ENCODE results near the gene CUBN. TPM values are rescaled to one million over a fixed set of nuclear protein-coding genes. Genes with fewer than 3 reads are reported as not detected.
A peak's percentile ranks its signal among the peaks of the same experiment; 100 is the strongest.

CUBN gene
- total and polyA plus RNA-seq, 5 donors from 2014 or later: 0.01 to 4.7 (median 0.15) TPM

DNA sequence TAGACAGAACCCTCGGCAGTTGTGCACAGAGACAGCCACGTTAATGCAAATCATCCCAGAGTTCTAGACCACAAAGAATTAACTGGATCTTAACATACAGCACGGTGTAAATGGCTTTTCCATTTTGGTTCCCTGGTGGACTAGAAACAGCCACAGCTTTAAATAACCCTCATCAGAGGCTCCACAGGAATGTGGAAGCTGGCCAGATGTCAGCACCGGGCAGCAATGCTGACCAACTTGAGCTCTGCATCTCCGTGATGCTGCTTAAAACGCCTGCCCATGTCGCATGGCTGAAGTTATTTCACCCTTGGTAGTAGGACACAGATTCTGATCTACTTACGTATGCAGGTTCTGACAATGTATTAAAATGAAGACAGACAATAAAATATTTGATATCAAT is 336.9 kb downstream of the CUBN start:
- Mint-ChIP-seq H3K9me3 (no peaks in the 10 kb centered on the region), H3K27ac (no peak overlapping the region), H3K36me3 (peaks cover 51% of the 10 kb centered on the region), H3K4me1 (peaks cover 8 to 51% (median 38%) of the 10 kb centered on the region in 4 donors), H3K27me3 (no peaks in the 10 kb centered on the region), H3K4me3 (no peak overlapping the region)
- ATAC-seq (ENCODE audit: low read depth in 2 of 2): no peak
- Histone ChIP-seq H3K4me1 (ENCODE audit: control insufficient read depth, insufficient read depth, low read length, poor library complexity, severe bottlenecking) (peaks cover 11% of the 10 kb centered on the region), H3K4me3 (ENCODE audit: low read depth, low read length) (no peak overlapping the region), H3K27ac (ENCODE audit: insufficient read depth, low read length, poor library complexity, severe bottlenecking) (no peak overlapping the region), H3K27me3 (ENCODE audit: control insufficient read depth, insufficient read depth, low read length) (no peaks in the 10 kb centered on the region), H3K9me3 (ENCODE audit: control insufficient read depth in 2 of 2, low read length in 2 of 2) (no peaks in the 10 kb centered on the region), H3K36me3 (ENCODE audit: control insufficient read depth, insufficient read depth, low read length) (peaks cover 18% of the 10 kb centered on the region)
- DNase-seq: no peak

DNA sequence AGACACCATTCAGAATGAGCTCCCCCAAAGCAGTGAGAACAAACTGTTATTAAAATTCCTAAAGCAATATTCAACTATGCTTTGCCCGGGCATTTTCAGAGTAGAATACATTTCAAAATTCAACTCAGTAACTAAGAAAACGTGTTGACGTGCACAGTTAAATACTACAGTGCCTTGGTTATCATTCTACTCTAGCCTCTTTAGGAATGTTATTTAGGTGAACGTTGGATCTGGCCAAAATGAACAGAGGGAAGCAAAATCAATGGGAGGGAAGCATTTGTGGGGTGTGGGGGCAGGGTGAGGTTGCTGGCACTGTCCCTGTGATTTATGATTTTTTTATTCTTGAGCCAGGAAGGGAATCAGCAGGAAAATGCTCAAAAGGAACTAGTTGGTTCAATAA is 339.8 kb downstream of the CUBN start:
- peaks cover 20% of the 10 kb centered on the region for H3K4me1 ChIP-seq (ENCODE audit: control insufficient read depth, insufficient read depth, low read length, poor library complexity, severe bottlenecking)
- Mint-ChIP-seq H3K4me1 (peaks cover 14 to 49% (median 37%) of the 10 kb centered on the region in 4 donors), H3K36me3 (peaks cover 38% of the 10 kb centered on the region), H3K9me3 (peaks cover 0 to 2% (median 0%) of the 10 kb centered on the region in 7 donors), H3K4me3 (no peak overlapping the region), H3K27ac (peak overlapping the region; percentile 98 to 99 (median 99)), H3K27me3 (no peaks in the 10 kb centered on the region)
- no peaks in the 10 kb centered on the region for H3K9me3 ChIP-seq (ENCODE audit: control insufficient read depth in 2 of 2, low read length in 2 of 2)
- DNase-seq (no peak), ATAC-seq (ENCODE audit: low read depth in 2 of 2) (no peak)
- H3K27me3 ChIP-seq (ENCODE audit: control insufficient read depth, insufficient read depth, low read length): no peaks in the 10 kb centered on the region
- no peak overlapping the region for H3K27ac ChIP-seq (ENCODE audit: insufficient read depth, low read length, poor library complexity, severe bottlenecking)
- no peak overlapping the region for H3K4me3 ChIP-seq (ENCODE audit: low read depth, low read length)
- peaks cover 11% of the 10 kb centered on the region for H3K36me3 ChIP-seq (ENCODE audit: control insufficient read depth, insufficient read depth, low read length)

DNA sequence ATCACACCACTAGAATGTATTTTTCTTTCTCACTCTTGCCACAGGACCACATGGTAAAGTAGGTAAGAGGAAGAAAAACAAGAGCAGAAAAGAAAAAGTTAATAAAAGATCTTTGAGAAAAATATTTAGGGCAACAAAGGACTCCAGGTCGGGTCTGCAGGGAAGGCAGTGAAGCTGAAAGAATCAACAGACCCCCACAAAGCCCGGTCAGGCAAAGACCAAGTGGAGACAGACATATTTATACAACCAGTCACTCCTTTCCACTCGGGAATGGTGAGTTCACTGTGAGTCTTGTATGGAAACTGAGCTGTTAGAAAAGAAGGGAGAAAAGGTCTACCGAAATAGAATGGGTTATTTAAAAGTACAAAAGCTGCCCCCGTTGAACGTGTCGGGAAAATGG is 340.4 kb downstream of the CUBN start:
- Mint-ChIP-seq H3K36me3 (peaks cover 39% of the 10 kb centered on the region), H3K4me3 (no peak overlapping the region)

DNA sequence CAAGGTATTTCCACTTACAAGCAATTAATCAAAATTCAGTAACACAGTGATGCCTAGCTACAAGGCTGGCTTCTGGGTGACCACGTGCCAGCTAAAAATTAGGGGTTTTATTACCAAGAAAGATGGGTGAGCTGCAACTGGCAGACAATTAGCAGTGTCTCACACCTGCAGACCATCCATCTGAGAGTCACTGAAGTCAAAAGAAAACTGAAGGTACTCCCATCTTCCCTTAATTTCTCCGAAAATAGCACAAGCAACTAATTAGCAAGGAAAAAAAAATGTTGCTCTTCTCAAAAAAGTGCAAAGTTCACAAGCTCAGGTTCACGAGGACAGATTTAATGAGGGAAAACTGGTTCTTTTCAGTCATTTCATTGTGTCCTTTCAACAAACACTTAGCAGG is 340.8 kb downstream of the CUBN start:
- ATAC-seq (ENCODE audit: low read depth in 2 of 2) (no peak), DNase-seq (no peak)
- Histone ChIP-seq H3K4me3 (ENCODE audit: low read depth, low read length) (peak overlapping the region; percentile 61), H3K4me1 (ENCODE audit: control insufficient read depth, insufficient read depth, low read length, poor library complexity, severe bottlenecking) (peaks cover 20% of the 10 kb centered on the region), H3K27ac (ENCODE audit: insufficient read depth, low read length, poor library complexity, severe bottlenecking) (peak overlapping the region; percentile 96), H3K9me3 (ENCODE audit: control insufficient read depth in 2 of 2, low read length in 2 of 2) (no peaks in the 10 kb centered on the region), H3K36me3 (ENCODE audit: control insufficient read depth, insufficient read depth, low read length) (peaks cover 11% of the 10 kb centered on the region), H3K27me3 (ENCODE audit: control insufficient read depth, insufficient read depth, low read length) (no peaks in the 10 kb centered on the region)
- Mint-ChIP-seq H3K36me3 (peaks cover 38% of the 10 kb centered on the region), H3K4me1 (peaks cover 14 to 48% (median 37%) of the 10 kb centered on the region in 4 donors), H3K9me3 (peaks cover 0 to 2% (median 0%) of the 10 kb centered on the region in 7 donors), H3K27ac (peak overlapping the region; percentile 98 to 99 (median 99)), H3K4me3 (peak overlapping the region in 1 of 4 donors; percentile 74), H3K27me3 (no peaks in the 10 kb centered on the region)

More for the DNA sequence above, 340.4 kb downstream of the CUBN start:
- Histone ChIP-seq H3K36me3 (ENCODE audit: control insufficient read depth, insufficient read depth, low read length) (peaks cover 14% of the 10 kb centered on the region), H3K4me1 (ENCODE audit: control insufficient read depth, insufficient read depth, low read length, poor library complexity, severe bottlenecking) (peaks cover 20% of the 10 kb centered on the region), H3K27ac (ENCODE audit: insufficient read depth, low read length, poor library complexity, severe bottlenecking) (peak overlapping the region; percentile 96), H3K9me3 (ENCODE audit: control insufficient read depth in 2 of 2, low read length in 2 of 2) (no peaks in the 10 kb centered on the region), H3K27me3 (ENCODE audit: control insufficient read depth, insufficient read depth, low read length) (no peaks in the 10 kb centered on the region), H3K4me3 (ENCODE audit: low read depth, low read length) (no peak overlapping the region)
- no peaks in the 10 kb centered on the region for H3K27me3 Mint-ChIP-seq
- peaks cover 14 to 48% (median 37%) of the 10 kb centered on the region in 4 donors for H3K4me1 Mint-ChIP-seq
- no peak for DNase-seq
- peaks cover 0 to 2% (median 0%) of the 10 kb centered on the region in 7 donors for H3K9me3 Mint-ChIP-seq
- no peak for ATAC-seq (ENCODE audit: low read depth in 2 of 2)
- H3K27ac Mint-ChIP-seq: peak overlapping the region; percentile 98 to 99 (median 99)

DNA sequence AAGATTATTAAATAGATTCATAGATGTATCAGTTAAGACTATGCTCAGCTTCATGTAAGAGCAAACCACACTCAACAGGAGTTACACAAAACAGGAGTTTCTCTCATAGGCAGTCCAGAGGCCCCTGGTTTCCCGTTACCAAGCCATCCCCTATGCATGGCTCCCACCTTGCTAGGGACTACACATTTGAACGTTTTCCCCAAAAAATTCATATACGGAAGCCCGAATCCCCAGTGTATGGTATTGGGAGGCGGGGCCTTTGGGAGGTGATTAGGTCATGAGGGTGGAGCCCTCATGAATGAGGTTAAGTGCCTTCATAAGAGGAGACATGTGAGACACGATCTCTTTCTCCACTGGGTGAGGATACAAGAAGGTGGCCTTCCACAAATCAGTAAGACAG is 341.5 kb downstream of the CUBN start:
- DNase-seq (peak; percentile 8 to 35 (median 24)), ATAC-seq (ENCODE audit: low read depth in 2 of 2) (peak in 1 of 2 donors; percentile 10)
- H3K4me1 Mint-ChIP-seq: peaks cover 14 to 48% (median 34%) of the 10 kb centered on the region in 4 donors
- H3K4me3 Mint-ChIP-seq: peak overlapping the region; percentile 24 to 82 (median 73)
- H3K4me3 ChIP-seq (ENCODE audit: low read depth, low read length): peak overlapping the region; percentile 61
- H3K27ac Mint-ChIP-seq: peak overlapping the region; percentile 98 to 99 (median 99)
- peaks cover 0 to 2% (median 0%) of the 10 kb centered on the region in 7 donors for H3K9me3 Mint-ChIP-seq
- H3K27me3 Mint-ChIP-seq: no peaks in the 10 kb centered on the region
- no peaks in the 10 kb centered on the region for H3K27me3 ChIP-seq (ENCODE audit: control insufficient read depth, insufficient read depth, low read length)
- H3K36me3 ChIP-seq (ENCODE audit: control insufficient read depth, insufficient read depth, low read length): peaks cover 11% of the 10 kb centered on the region
- H3K4me1 ChIP-seq (ENCODE audit: control insufficient read depth, insufficient read depth, low read length, poor library complexity, severe bottlenecking): peaks cover 20% of the 10 kb centered on the region
- no peaks in the 10 kb centered on the region for H3K9me3 ChIP-seq (ENCODE audit: control insufficient read depth in 2 of 2, low read length in 2 of 2)
- peaks cover 32% of the 10 kb centered on the region for H3K36me3 Mint-ChIP-seq
- H3K27ac ChIP-seq (ENCODE audit: insufficient read depth, low read length, poor library complexity, severe bottlenecking): peak overlapping the region; percentile 96

DNA sequence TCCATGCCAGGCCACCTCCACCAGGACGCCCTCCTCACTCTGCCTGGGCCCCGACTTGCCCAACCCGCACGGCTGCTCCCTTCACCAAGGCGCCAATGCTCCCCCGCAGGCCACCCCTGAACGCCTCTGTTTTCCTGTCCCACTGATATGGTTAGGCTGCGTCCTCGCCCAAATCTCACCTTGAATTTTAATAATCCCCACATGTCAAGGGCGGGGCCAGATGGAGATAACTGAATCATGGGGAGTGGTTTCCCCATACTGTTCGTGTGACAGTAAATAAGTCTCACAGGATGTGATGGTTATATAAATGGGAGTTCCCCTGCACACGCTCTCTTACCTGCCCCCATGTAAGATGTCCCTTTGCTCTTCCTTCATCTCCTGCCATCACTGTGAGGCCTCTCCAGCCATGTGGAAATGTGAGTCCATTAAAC is 342.2 kb downstream of the CUBN start:
- H3K27me3 ChIP-seq (ENCODE audit: control insufficient read depth, insufficient read depth, low read length): no peaks in the 10 kb centered on the region
- peak overlapping the region; percentile 96 for H3K27ac ChIP-seq (ENCODE audit: insufficient read depth, low read length, poor library complexity, severe bottlenecking)
- no peaks in the 10 kb centered on the region for H3K9me3 ChIP-seq (ENCODE audit: control insufficient read depth in 2 of 2, low read length in 2 of 2)
- H3K4me3 Mint-ChIP-seq: peak overlapping the region; percentile 24 to 82 (median 50)
- peak overlapping the region; percentile 61 for H3K4me3 ChIP-seq (ENCODE audit: low read depth, low read length)
- H3K4me1 ChIP-seq (ENCODE audit: control insufficient read depth, insufficient read depth, low read length, poor library complexity, severe bottlenecking): peaks cover 20% of the 10 kb centered on the region
- H3K27me3 Mint-ChIP-seq: no peaks in the 10 kb centered on the region
- DNase-seq (peak; percentile 65 to 87 (median 84)), ATAC-seq (ENCODE audit: low read depth in 2 of 2) (peak; percentile 99 to 100)
- peaks cover 0 to 2% (median 0%) of the 10 kb centered on the region in 7 donors for H3K9me3 Mint-ChIP-seq
- peaks cover 8% of the 10 kb centered on the region for H3K36me3 ChIP-seq (ENCODE audit: control insufficient read depth, insufficient read depth, low read length)
- H3K4me1 Mint-ChIP-seq: peaks cover 14 to 48% (median 34%) of the 10 kb centered on the region in 4 donors
- peaks cover 31% of the 10 kb centered on the region for H3K36me3 Mint-ChIP-seq
- peak overlapping the region; percentile 98 to 99 (median 99) for H3K27ac Mint-ChIP-seq

DNA sequence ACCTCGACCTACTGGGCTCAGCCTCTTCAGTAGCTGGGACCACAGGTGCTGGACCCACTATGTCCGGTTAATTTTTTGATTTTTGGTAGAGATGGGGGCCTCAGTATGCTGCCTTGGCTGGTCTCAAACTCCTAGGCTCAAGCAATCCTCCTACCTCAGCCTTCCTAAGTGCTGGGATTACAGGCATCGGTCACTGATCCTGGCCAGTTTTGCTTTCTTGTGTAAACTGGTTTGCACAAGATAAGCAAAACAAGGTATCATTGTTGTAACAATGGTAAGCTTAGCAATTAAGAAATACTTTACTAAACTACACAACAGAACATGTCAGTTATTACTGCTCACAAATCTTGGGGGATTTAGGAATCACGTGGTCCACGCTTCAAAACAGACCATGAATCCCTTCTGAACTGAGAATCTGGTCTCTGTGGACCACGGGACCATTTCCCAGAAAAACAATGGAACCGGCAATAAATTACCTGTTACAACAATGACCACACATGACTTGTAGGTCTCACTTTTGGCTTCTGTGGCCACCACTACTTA is 349.2 kb downstream of the CUBN start:
- no peaks in the 10 kb centered on the region for H3K9me3 ChIP-seq (ENCODE audit: control insufficient read depth in 2 of 2, low read length in 2 of 2)

More for the DNA sequence above, 349.2 kb downstream of the CUBN start:
- Mint-ChIP-seq H3K4me3 (no peak overlapping the region), H3K27me3 (no peaks in the 10 kb centered on the region), H3K27ac (peak overlapping the region in 2 of 3 donors; percentile 61 to 71), H3K9me3 (peaks cover 0 to 2% (median 0%) of the 10 kb centered on the region in 7 donors), H3K36me3 (peaks cover 20% of the 10 kb centered on the region), H3K4me1 (peaks cover 20 to 38% (median 29%) of the 10 kb centered on the region in 4 donors)
- ATAC-seq (ENCODE audit: low read depth in 2 of 2): no peak
- peaks cover 22% of the 10 kb centered on the region for H3K4me1 ChIP-seq (ENCODE audit: control insufficient read depth, insufficient read depth, low read length, poor library complexity, severe bottlenecking)
- H3K36me3 ChIP-seq (ENCODE audit: control insufficient read depth, insufficient read depth, low read length): peaks cover 10% of the 10 kb centered on the region
- no peaks in the 10 kb centered on the region for H3K27me3 ChIP-seq (ENCODE audit: control insufficient read depth, insufficient read depth, low read length)
- no peak for DNase-seq
- H3K27ac ChIP-seq (ENCODE audit: insufficient read depth, low read length, poor library complexity, severe bottlenecking): no peak overlapping the region
- H3K4me3 ChIP-seq (ENCODE audit: low read depth, low read length): no peak overlapping the region
